HepG2 (cell line): ENCODE results near the gene MRPS31. TPM values are rescaled to one million over a fixed set of nuclear protein-coding genes. Genes with fewer than 3 reads are reported as not detected.

ENCODE experiments used
- ATAC-seq: fragments of 200-7000 bp; cut with Tn5 transposase; 3 replicates; pipeline ENCODE4 v1.9.1; 2020; ENCODE audit warnings: mild to moderate bottlenecking, moderate library complexity
- BruUV-seq: library from RNA; stranded (reverse); fragments of 400-500 nt; replicated peaks from 2 replicates; lab custom pipeline; 2021; lab: Mats Ljungman, UMichigan
- CTCF ChIA-PET: fragments of 300-600 bp; formaldehyde crosslinking; extraction: SDS; loops from one replicate; lab custom pipeline; 2021; ENCODE audit warnings: low total read pairs, inconsistent platforms, low intra/inter-chr PET ratio; lab: Yijun Ruan, JAX
- POLR2A ChIA-PET: fragments of 350-600 bp; sonication (Branson Sonifier 250); formaldehyde crosslinking; loops from one replicate; lab custom pipeline; 2020; ENCODE audit warnings: antibody characterized with exemption, inconsistent platforms; lab: Yijun Ruan, JAX
- DNase-seq: peaks from one replicate; pipeline ENCODE4 v3.0.0-alpha.2; 2015; ENCODE audit warnings: low spot score
- FAIRE-seq: peaks from 3 replicates; lab custom pipeline; 2011; peaks lifted over from hg19 to GRCh38; lab: Jason Lieb, UNC
- H2AFZ ChIP-seq: one replicate; pipeline ENCODE4 v1.6.1; 2011; ENCODE audit warnings: low read length, inconsistent platforms
- H3K27ac ChIP-seq: fragments of 300-600 bp; 3 replicates; pipeline ENCODE4 v1.8.0; 2011; ENCODE audit warnings: mixed run types, mild to moderate bottlenecking, mixed read lengths, low read length, inconsistent platforms; ENCODE audit not compliant: insufficient read depth; ENCODE audit errors: extremely low read length
- H3K27me3 ChIP-seq, 2 experiments: fragments of 200-600 bp in 1 of 2; 2 replicates in 1 of 2; 3 replicates in 1 of 2; pipeline versions ENCODE4 v1.6.0 to v1.8.0; 2011; ENCODE audit warnings: low read length in 2 of 2, mild to moderate bottlenecking in 2 of 2, moderate library complexity in 2 of 2, inconsistent platforms in 1 of 2; ENCODE audit not compliant: insufficient read depth in 2 of 2, control insufficient read depth in 1 of 2
- H3K36me3 ChIP-seq, 2 experiments: fragments of 200-600 bp in 1 of 2; replicated peaks in 1 of 2; 2 replicates in 1 of 2; 3 replicates in 1 of 2; pipeline versions ENCODE4 v1.5.1 to v1.8.0; 2011; ENCODE audit warnings: low read length in 2 of 2, inconsistent platforms in 1 of 2; ENCODE audit not compliant: insufficient read depth in 2 of 2, control insufficient read depth in 1 of 2
- H3K4me1 ChIP-seq: 2 replicates; pipeline ENCODE4 v1.5.1; 2012; ENCODE audit warnings: low read length, inconsistent platforms; ENCODE audit not compliant: insufficient read depth
- H3K4me2 ChIP-seq: 2 replicates; pipeline ENCODE4 v1.6.0; 2011; ENCODE audit warnings: low read depth, low read length, inconsistent platforms
- H3K4me3 ChIP-seq, 3 experiments: fragments of 200-600 bp in 1 of 3; sonication (generic), shearing (Covaris generic) in 1 of 3; replicated peaks in 1 of 3; 2 replicates each; pipeline ENCODE4 v1.5.1; 2011 to 2016; ENCODE audit warnings: low read length in 3 of 3, inconsistent platforms in 2 of 3, low read depth in 2 of 3, mild to moderate bottlenecking in 2 of 3, control low read depth in 1 of 3, mixed read lengths in 1 of 3; ENCODE audit not compliant: insufficient read depth in 1 of 3
- H3K79me2 ChIP-seq: one replicate; pipeline ENCODE4 v1.6.1; 2011; ENCODE audit warnings: low read length, inconsistent platforms; ENCODE audit not compliant: insufficient read depth
- H3K9ac ChIP-seq: 2 replicates; pipeline ENCODE4 v1.6.0; 2011; ENCODE audit warnings: mild to moderate bottlenecking, low read depth, low read length, inconsistent platforms; ENCODE audit not compliant: insufficient read depth
- H3K9me3 ChIP-seq: 2 replicates; pipeline ENCODE4 v1.5.1; 2012; ENCODE audit warnings: mild to moderate bottlenecking, low read length
- H4K20me1 ChIP-seq: 2 replicates; pipeline ENCODE4 v1.6.0; 2011; ENCODE audit warnings: inconsistent platforms, mild to moderate bottlenecking, low read length, moderate library complexity; ENCODE audit not compliant: insufficient read depth
- BHLHE40 ChIP-seq: IDR thresholded peaks from 2 replicates; pipeline ENCODE4 v1.6.1; 2011; ENCODE audit warnings: low read length, improper control_type of control experiment
- DRAP1 ChIP-seq: IDR thresholded peaks from 2 replicates; pipeline ENCODE4 v1.6.1; 2016; ENCODE audit warnings: missing genetic modification reagents, missing compliant biosample characterization
- GMEB2 ChIP-seq: IDR thresholded peaks from 2 replicates; pipeline ENCODE4 v1.6.1; 2016; ENCODE audit warnings: missing biosample characterization, missing genetic modification reagents, low read depth
- RNF2 ChIP-seq: fragments of 450-650 bp; conservative IDR thresholded peaks from 2 replicates; pipeline ENCODE4 v1.6.1; 2016; ENCODE audit warnings: low read depth
- ZFY ChIP-seq: sonication (generic); formaldehyde crosslinking; IDR thresholded peaks from 2 replicates; pipeline ENCODE4 v1.4.0; 2020; ENCODE audit warnings: missing genetic modification reagents
- ZNF30 ChIP-seq: sonication (generic); formaldehyde crosslinking; IDR thresholded peaks from 2 replicates; pipeline ENCODE4 v1.5.0; 2020; ENCODE audit warnings: mild to moderate bottlenecking, missing genetic modification reagents
- ZNF501 ChIP-seq: sonication (generic); formaldehyde crosslinking; IDR thresholded peaks from 2 replicates; pipeline ENCODE4 v1.5.1; 2020; ENCODE audit warnings: mild to moderate bottlenecking, moderate library complexity, missing genetic modification reagents
- ZNF563 ChIP-seq: sonication (generic); formaldehyde crosslinking; IDR thresholded peaks from 2 replicates; pipeline ENCODE4 v1.8.0; 2022; ENCODE audit warnings: mild to moderate bottlenecking, moderate library complexity, missing genetic modification reagents
- WGBS: methylation state at CpG from one replicate; pipeline ENCODE4 v1.1.6; 2017; ENCODE audit warnings: low lambda C conversion rate; 5-methylcytosine and 5-hydroxymethylcytosine counted together
- in situ Hi-C: cut with HindIII; loops from 2 replicates; pipeline ENCODE4 v1.10.0; 2017; ENCODE audit warnings: low pct_unique_long_range_greater_than_20kb; ENCODE audit not compliant: extremely low pct_ligation_motif_present
- intact Hi-C: fragments of 100-400 bp; cut with micrococcal nuclease; formaldehyde crosslinking; loops from one replicate; pipeline ENCODE4 v1.10.0; 2022; ENCODE audit not compliant: unreplicated experiment
- polyA plus RNA-seq, 8 experiments: library from polyadenylated mRNA; depleted of rRNA in 3 of 8; stranded (reverse) in 7 of 8; unstranded in 1 of 8; fragments of >200 nt; fragmentation: Illumina TruSeq in 4 of 8; extraction: Trizol in 4 of 8; gene quantifications; 2 replicates each; pipeline versions ENCODE4 v1.2.1 to v1.2.3, GENCODE V29; 2011 to 2016; ENCODE audit warnings: low read depth in 4 of 8, missing spikeins in 1 of 8, mixed read lengths in 1 of 8; ENCODE audit not compliant: insufficient read depth in 1 of 8
- total RNA-seq, 5 experiments: library from RNA; depleted of rRNA; stranded (reverse); fragments of >200 nt; fragmentation: Illumina TruSeq; extraction: Trizol; gene quantifications; 2 replicates each; pipeline ENCODE4 v1.2.3, GENCODE V29; 2016; ENCODE audit warnings: low read depth in 1 of 5
- TF ChIP-seq, protein P1 (sequence below): sonication (generic); formaldehyde crosslinking; IDR thresholded peaks from 2 replicates; pipeline ENCODE4 v1.5.0; 2020; ENCODE audit warnings: missing genetic modification reagents
- TF ChIP-seq, protein P2 (sequence below): sonication (generic); formaldehyde crosslinking; conservative IDR thresholded peaks from 2 replicates; pipeline ENCODE4 v1.8.0; 2022; ENCODE audit warnings: missing genetic modification reagents

The MRPS31 gene
- total and polyA plus RNA-seq, 2 of the 13 experiments (the other 11 are each of a cell fraction or from before 2014, with no cell fraction given), result 23.7 to 34.1 TPM

- Histone ChIP-seq H3K36me3 (peaks cover 3 to 6% of the 10 kb centered on the region in 2 experiments; a peak in 2 of 5 replicates), H4K20me1 (no peaks in the 10 kb centered on the region), H3K9ac (no peak overlapping the region), H3K79me2 (no peaks in the 10 kb centered on the region), H2AFZ (no peak overlapping the region), H3K4me3 (no peak overlapping the region), H3K4me2 (no peak overlapping the region), H3K27ac (no peak overlapping the region), H3K9me3 (no peaks in the 10 kb centered on the region), H3K4me1 (peaks cover 15% of the 10 kb centered on the region), H3K27me3 (no peaks in the 10 kb centered on the region)
- DNase-seq, result no peak
- TF ChIP-seq BHLHE40, result no peak
- TF ChIP-seq RNF2, result no peak
- no peak for TF ChIP-seq ZNF30 (CRISPR knock-in tag)
- TF ChIP-seq GMEB2 (CRISPR knock-in tag), result no peak
- no TSS peak for BruUV-seq
- no peak for ATAC-seq
- in situ Hi-C loops, result no loop called here
- CTCF ChIA-PET, result interaction anchor here (1.6 to 4.5 kb wide), 2 partner anchors 34 to 37 kb away, joined by 7 to 24 read pairs; no protein-coding TSS in a partner anchor
- no peak for FAIRE-seq
- intact Hi-C loops, result loop anchor here (1.0 kb wide), 1 partner anchor 38 kb away; no protein-coding TSS in a partner anchor
- POLR2A ChIA-PET, result no interaction called here
- WGBS, result 100% methylated on average over 2 of the region's 2 CpGs
These were observed 43.8 kb upstream of the MRPS31 start for GRCh38 chr13:40814803-40815202.

GRCh38 chr13:40813667-40814454 lies 42.9 kb upstream of the MRPS31 start:
- Histone ChIP-seq H3K9me3 (no peaks in the 10 kb centered on the region), H3K27ac (peak overlapping the region; percentile 58), H3K4me1 (peaks cover 15% of the 10 kb centered on the region), H4K20me1 (no peaks in the 10 kb centered on the region), H3K27me3 (no peaks in the 10 kb centered on the region), H3K4me3 (no peak overlapping the region), H3K9ac (no peak overlapping the region), H3K4me2 (no peak overlapping the region; the same call in 1 of the 2 replicates), H3K36me3 (peaks cover 3 to 11% of the 10 kb centered on the region in 2 experiments; a peak in 4 of 5 replicates), H2AFZ (no peak overlapping the region), H3K79me2 (no peaks in the 10 kb centered on the region)
- ChIA-PET POLR2A (interaction anchor here (0.6 to 3.6 kb wide), 5 partner anchors 12 to 108 kb away, joined by 3 to 20 read pairs (median 3); partner anchors contain the start of gene SLC25A15), CTCF (interaction anchor here (1.6 to 4.5 kb wide), 2 partner anchors 33 to 37 kb away, joined by 7 to 24 read pairs; no protein-coding TSS in a partner anchor)
- ATAC-seq (peak; percentile 87), FAIRE-seq (peak; percentile 62), DNase-seq (peak; percentile 30)
- intact Hi-C loops, result loop anchor here (1.0 kb wide), 1 partner anchor 37 kb away; no protein-coding TSS in a partner anchor
- WGBS, result 34% methylated on average over 7 of the region's 7 CpGs
- in situ Hi-C loops, result no loop called here
- BruUV-seq, result no TSS peak
- TF ChIP-seq ZFY (CRISPR knock-in tag), result peak; percentile 36; the same call in 1 of the 2 replicates
- TF ChIP-seq DRAP1 (CRISPR knock-in tag), result no peak
- TF ChIP-seq ZNF501 (CRISPR knock-in tag), result peak; percentile 43; the same call in 1 of the 2 replicates
- TF ChIP-seq ZNF563 (CRISPR knock-in tag), result no peak
- TF ChIP-seq, protein P1, sequence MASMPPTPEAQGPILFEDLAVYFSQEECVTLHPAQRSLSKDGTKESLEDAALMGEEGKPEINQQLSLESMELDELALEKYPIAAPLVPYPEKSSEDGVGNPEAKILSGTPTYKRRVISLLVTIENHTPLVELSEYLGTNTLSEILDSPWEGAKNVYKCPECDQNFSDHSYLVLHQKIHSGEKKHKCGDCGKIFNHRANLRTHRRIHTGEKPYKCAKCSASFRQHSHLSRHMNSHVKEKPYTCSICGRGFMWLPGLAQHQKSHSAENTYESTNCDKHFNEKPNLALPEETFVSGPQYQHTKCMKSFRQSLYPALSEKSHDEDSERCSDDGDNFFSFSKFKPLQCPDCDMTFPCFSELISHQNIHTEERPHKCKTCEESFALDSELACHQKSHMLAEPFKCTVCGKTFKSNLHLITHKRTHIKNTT (CRISPR knock-in tag), result no peak
- TF ChIP-seq, protein P2, sequence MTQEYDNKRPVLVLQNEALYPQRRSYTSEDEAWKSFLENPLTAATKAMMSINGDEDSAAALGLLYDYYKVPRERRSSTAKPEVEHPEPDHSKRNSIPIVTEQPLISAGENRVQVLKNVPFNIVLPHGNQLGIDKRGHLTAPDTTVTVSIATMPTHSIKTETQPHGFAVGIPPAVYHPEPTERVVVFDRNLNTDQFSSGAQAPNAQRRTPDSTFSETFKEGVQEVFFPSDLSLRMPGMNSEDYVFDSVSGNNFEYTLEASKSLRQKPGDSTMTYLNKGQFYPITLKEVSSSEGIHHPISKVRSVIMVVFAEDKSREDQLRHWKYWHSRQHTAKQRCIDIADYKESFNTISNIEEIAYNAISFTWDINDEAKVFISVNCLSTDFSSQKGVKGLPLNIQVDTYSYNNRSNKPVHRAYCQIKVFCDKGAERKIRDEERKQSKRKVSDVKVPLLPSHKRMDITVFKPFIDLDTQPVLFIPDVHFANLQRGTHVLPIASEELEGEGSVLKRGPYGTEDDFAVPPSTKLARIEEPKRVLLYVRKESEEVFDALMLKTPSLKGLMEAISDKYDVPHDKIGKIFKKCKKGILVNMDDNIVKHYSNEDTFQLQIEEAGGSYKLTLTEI (CRISPR knock-in tag), result no peak
